K562 (cell line): ENCODE data around the gene UQCR11. TPM values are rescaled to one million over a fixed set of nuclear protein-coding genes. Genes with fewer than 3 reads are reported as not detected.

Experiments used
- DMBX1 ChIP-seq: fragments of 250-450 bp; sonication (Bioruptor Pico); IDR thresholded peaks from 2 replicates; pipeline ENCODE4 v1.8.0; 2022; ENCODE audit warnings: inconsistent platforms, mild to moderate bottlenecking, moderate library complexity, borderline replicate concordance
- FIP1L1 ChIP-seq: fragments of 200-400 bp; formaldehyde crosslinking; IDR thresholded peaks from 2 replicates; pipeline ENCODE4 v1.6.1; 2018; ENCODE audit warnings: mild to moderate bottlenecking, low read depth, low read length; ENCODE audit not compliant: poor library complexity, severe bottlenecking
- MAFF ChIP-seq: IDR thresholded peaks from 2 replicates; pipeline ENCODE4 v1.6.1; 2012; ENCODE audit warnings: low read length, improper control_type of control experiment
- NFATC3 ChIP-seq: fragments of 450-650 bp; IDR thresholded peaks from 2 replicates; pipeline ENCODE4 v1.6.1; 2017; ENCODE audit warnings: mild to moderate bottlenecking
- RAD51 ChIP-seq: fragments of 450-650 bp; IDR thresholded peaks from 2 replicates; pipeline ENCODE4 v1.7.1; 2016; ENCODE audit warnings: low read depth, mild to moderate bottlenecking, borderline replicate concordance
- RBM34 ChIP-seq: fragments of 200-400 bp; formaldehyde crosslinking; IDR thresholded peaks from 2 replicates; pipeline ENCODE4 v1.6.1; 2018; ENCODE audit warnings: low read length, borderline replicate concordance; ENCODE audit not compliant: insufficient read depth
- SIN3B ChIP-seq: fragments of 450-650 bp; IDR thresholded peaks from 2 replicates; pipeline ENCODE4 v1.6.1; 2017; ENCODE audit warnings: low read depth, mild to moderate bottlenecking, moderate library complexity
- ZEB2 ChIP-seq: fragments of 450-650 bp; IDR thresholded peaks from 2 replicates; pipeline ENCODE4 v1.6.1; 2016
- ZNF253 ChIP-seq: fragments of 250-450 bp; sonication (Bioruptor Pico); conservative IDR thresholded peaks from 2 replicates; pipeline ENCODE4 v1.6.1; 2021; ENCODE audit warnings: mild to moderate bottlenecking
- ZNF699 ChIP-seq: fragments of 250-450 bp; sonication (Bioruptor Pico); IDR thresholded peaks from 2 replicates; pipeline ENCODE4 v1.8.0; 2021; ENCODE audit warnings: mild to moderate bottlenecking, moderate library complexity; ENCODE audit not compliant: insufficient replicate concordance
- polyA plus RNA-seq, 8 experiments: library from polyadenylated mRNA; depleted of rRNA in 4 of 8; stranded (reverse) in 5 of 8; unstranded in 3 of 8; fragments of >200 nt; fragmentation: Nextera tagmentation in 2 of 8; fragmentation: Illumina TruSeq in 1 of 8; extraction: Ambion mirVana in 2 of 8; extraction: Trizol in 1 of 8; gene quantifications; 2 replicates each; pipeline versions ENCODE4 v1.2.1 to v1.2.3, GENCODE V29; 2011 to 2014; ENCODE audit warnings: inconsistent platforms in 1 of 8, missing spikeins in 1 of 8
- total RNA-seq, 7 experiments: library from RNA; depleted of rRNA in 6 of 7; stranded (reverse); fragments of >200 nt in 6 of 7; fragmentation: Illumina TruSeq in 2 of 7; extraction: Trizol in 2 of 7; gene quantifications; 2 replicates each; pipeline versions ENCODE4 v1.2.1 to v1.2.3, GENCODE V29; 2011 to 2021; ENCODE audit warnings: low replicate concordance in 1 of 7
- TF ChIP-seq, protein P1 (sequence below): sonication (generic); formaldehyde crosslinking; IDR thresholded peaks from 2 replicates; pipeline ENCODE4 v1.9.0; 2022; ENCODE audit warnings: mild to moderate bottlenecking, missing genetic modification reagents
- TF ChIP-seq, protein P2 (sequence below): sonication (generic); formaldehyde crosslinking; IDR thresholded peaks from 2 replicates; pipeline ENCODE4 v1.8.1; 2023; ENCODE audit warnings: mild to moderate bottlenecking, missing genetic modification reagents, moderate library complexity
- TF ChIP-seq, protein P3 (sequence below): fragments of 250-450 bp; sonication (Bioruptor Pico); IDR thresholded peaks from 2 replicates; pipeline ENCODE4 v1.4.0; 2020
- TF ChIP-seq, protein P4 (sequence below), 2 experiments: IDR thresholded peaks; 2 replicates each; pipeline ENCODE4 v1.6.1; 2011; ENCODE audit warnings: borderline replicate concordance in 1 of 2, control low read depth in 1 of 2, low read depth in 1 of 2, low read length in 1 of 2, mild to moderate bottlenecking in 1 of 2, mixed read lengths in 1 of 2, moderate library complexity in 1 of 2; ENCODE audit not compliant: insufficient read depth in 1 of 2, insufficient read length in 1 of 2, poor library complexity in 1 of 2, severe bottlenecking in 1 of 2; ENCODE audit errors: extremely low read depth in 1 of 2
- TF ChIP-seq, protein P5 (sequence below): fragments of 450-650 bp; formaldehyde crosslinking; IDR thresholded peaks from 2 replicates; pipeline ENCODE4 v1.4.0; 2020; ENCODE audit warnings: mild to moderate bottlenecking, mixed read lengths

The UQCR11 gene
- total and polyA plus RNA-seq, 9 of the 15 experiments (the other 6 are each of a cell fraction or from before 2014, with no cell fraction given) = 57.6 to 394 (median 259) TPM

DNA sequence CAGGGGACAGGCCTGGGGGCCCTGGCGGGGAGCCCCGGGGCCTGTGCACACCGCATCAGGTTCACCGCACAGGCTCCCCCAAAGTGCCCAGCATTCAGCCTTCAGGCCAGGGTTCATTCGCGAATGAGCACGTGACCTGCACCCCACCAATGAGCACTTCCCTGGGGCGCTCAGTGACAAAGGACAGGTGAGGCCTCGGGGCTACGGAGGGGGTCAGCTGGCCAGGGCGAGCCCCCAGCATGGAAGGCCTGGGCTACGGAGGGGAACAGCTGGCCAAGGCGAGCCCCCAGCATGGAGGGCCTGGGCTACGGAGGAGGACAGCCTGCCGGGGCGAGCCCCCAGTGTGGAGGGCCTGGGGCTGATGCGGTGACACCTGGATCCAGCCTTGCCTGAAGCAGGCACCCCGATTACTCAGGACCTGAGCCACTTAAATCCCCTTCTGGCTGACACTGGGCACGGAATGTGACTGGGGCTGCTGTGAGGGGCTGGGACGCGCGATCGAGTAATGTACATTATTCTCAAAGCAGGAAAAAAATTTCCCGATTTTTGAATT lies 24.1 kb upstream of the UQCR11 start (continued):
- TF ChIP-seq, protein P1, sequence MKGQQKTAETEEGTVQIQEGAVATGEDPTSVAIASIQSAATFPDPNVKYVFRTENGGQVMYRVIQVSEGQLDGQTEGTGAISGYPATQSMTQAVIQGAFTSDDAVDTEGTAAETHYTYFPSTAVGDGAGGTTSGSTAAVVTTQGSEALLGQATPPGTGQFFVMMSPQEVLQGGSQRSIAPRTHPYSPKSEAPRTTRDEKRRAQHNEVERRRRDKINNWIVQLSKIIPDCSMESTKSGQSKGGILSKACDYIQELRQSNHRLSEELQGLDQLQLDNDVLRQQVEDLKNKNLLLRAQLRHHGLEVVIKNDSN (CRISPR knock-in tag) = 0 out of 2 replicates have a peak, but pooled peaks have one; percentile 16
- TF ChIP-seq, protein P2, sequence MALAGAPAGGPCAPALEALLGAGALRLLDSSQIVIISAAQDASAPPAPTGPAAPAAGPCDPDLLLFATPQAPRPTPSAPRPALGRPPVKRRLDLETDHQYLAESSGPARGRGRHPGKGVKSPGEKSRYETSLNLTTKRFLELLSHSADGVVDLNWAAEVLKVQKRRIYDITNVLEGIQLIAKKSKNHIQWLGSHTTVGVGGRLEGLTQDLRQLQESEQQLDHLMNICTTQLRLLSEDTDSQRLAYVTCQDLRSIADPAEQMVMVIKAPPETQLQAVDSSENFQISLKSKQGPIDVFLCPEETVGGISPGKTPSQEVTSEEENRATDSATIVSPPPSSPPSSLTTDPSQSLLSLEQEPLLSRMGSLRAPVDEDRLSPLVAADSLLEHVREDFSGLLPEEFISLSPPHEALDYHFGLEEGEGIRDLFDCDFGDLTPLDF = no peak
- TF ChIP-seq RBM34 (no peak), ZNF699 (CRISPR knock-in tag) (no peak), RAD51 (no peak), NFATC3 (no peak), ZEB2 (no peak), ZNF253 (no peak), DMBX1 (no peak), FIP1L1 (peak; percentile 40), MAFF (no peak), SIN3B (no peak)
- TF ChIP-seq, protein P3, sequence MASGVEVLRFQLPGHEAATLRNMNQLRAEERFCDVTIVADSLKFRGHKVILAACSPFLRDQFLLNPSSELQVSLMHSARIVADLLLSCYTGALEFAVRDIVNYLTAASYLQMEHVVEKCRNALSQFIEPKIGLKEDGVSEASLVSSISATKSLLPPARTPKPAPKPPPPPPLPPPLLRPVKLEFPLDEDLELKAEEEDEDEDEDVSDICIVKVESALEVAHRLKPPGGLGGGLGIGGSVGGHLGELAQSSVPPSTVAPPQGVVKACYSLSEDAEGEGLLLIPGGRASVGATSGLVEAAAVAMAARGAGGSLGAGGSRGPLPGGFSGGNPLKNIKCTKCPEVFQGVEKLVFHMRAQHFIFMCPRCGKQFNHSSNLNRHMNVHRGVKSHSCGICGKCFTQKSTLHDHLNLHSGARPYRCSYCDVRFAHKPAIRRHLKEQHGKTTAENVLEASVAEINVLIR (CRISPR knock-in tag) = no peak
- TF ChIP-seq, protein P4, sequence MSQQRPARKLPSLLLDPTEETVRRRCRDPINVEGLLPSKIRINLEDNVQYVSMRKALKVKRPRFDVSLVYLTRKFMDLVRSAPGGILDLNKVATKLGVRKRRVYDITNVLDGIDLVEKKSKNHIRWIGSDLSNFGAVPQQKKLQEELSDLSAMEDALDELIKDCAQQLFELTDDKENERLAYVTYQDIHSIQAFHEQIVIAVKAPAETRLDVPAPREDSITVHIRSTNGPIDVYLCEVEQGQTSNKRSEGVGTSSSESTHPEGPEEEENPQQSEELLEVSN (IDR thresholded peaks at IDR 0.05; ENCODE audit: borderline replicate concordance in 1 of 2, extremely low read depth in 1 of 2, insufficient read depth in 1 of 2, insufficient read length in 1 of 2, low read depth in 1 of 2, low read length in 1 of 2, poor library complexity in 1 of 2, severe bottlenecking in 1 of 2) = no peak
- TF ChIP-seq, protein P5, sequence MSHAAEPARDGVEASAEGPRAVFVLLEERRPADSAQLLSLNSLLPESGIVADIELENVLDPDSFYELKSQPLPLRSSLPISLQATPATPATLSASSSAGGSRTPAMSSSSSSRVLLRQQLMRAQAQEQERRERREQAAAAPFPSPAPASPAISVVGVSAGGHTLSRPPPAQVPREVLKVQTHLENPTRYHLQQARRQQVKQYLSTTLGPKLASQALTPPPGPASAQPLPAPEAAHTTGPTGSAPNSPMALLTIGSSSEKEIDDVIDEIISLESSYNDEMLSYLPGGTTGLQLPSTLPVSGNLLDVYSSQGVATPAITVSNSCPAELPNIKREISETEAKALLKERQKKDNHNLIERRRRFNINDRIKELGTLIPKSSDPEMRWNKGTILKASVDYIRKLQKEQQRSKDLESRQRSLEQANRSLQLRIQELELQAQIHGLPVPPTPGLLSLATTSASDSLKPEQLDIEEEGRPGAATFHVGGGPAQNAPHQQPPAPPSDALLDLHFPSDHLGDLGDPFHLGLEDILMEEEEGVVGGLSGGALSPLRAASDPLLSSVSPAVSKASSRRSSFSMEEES (CRISPR knock-in tag) = no peak
